ENCODE data around the gene KATNAL2. TPM values are rescaled to one million over a fixed set of nuclear protein-coding genes. Genes with fewer than 3 reads are reported as not detected.

KATNAL2 gene
- total and polyA plus RNA-seq, 9 donors = 0.78 to 5.1 (median 2.8) TPM

GRCh38 chr18:47036298-47036874, 119.0 kb downstream of the KATNAL2 start:
- Histone ChIP-seq H3K27me3 (no peaks in the 10 kb centered on the region), H3K9me3 (no peaks in the 10 kb centered on the region), H3K4me3 (no peak overlapping the region), H3K4me1 (ENCODE audit: insufficient read depth) (no peaks in the 10 kb centered on the region), H3K27ac (no peak overlapping the region), H3K36me3 (no peaks in the 10 kb centered on the region)
- TF ChIP-seq CTCF (IDR thresholded peaks at IDR 0.05) = no peak
- no peak for TF ChIP-seq POLR2A (IDR thresholded peaks at IDR 0.05)
- TF ChIP-seq EP300 (IDR thresholded peaks at IDR 0.05) = no peak
- intact Hi-C loops (cut with DNase I) = no loop called here
- WGBS, 3 donors = 77 to 83% (median 79%) methylated on average over 2 of the region's 2 CpGs
- DNase-seq = no peak

- intact Hi-C loops (cut with DNase I) = no loop called here
- 89 to 93% (median 93%) methylated on average over 3 of the region's 3 CpGs for WGBS, 3 donors
These were observed 119.7 kb downstream of the KATNAL2 start for GRCh38 chr18:47036927-47037578.

GRCh38 chr18:47040982-47041381, 123.6 kb downstream of the KATNAL2 start:
- intact Hi-C loops (cut with DNase I) = no loop called here
- Histone ChIP-seq H3K4me1 (ENCODE audit: insufficient read depth) (no peaks in the 10 kb centered on the region), H3K27me3 (no peaks in the 10 kb centered on the region), H3K36me3 (no peaks in the 10 kb centered on the region), H3K27ac (no peak overlapping the region), H3K9me3 (no peaks in the 10 kb centered on the region), H3K4me3 (no peak overlapping the region)
- 75 to 96% (median 93%) methylated on average over 6 of the region's 6 CpGs for WGBS, 3 donors
- DNase-seq = no peak
- TF ChIP-seq POLR2A (IDR thresholded peaks at IDR 0.05) (no peak), CTCF (IDR thresholded peaks at IDR 0.05) (no peak), EP300 (IDR thresholded peaks at IDR 0.05) (no peak)

More at GRCh38 chr18:47036927-47037578, 119.7 kb downstream of the KATNAL2 start:
- H3K36me3 ChIP-seq = no peaks in the 10 kb centered on the region
- no peak for TF ChIP-seq EP300 (IDR thresholded peaks at IDR 0.05)
- no peak for TF ChIP-seq CTCF (IDR thresholded peaks at IDR 0.05)
- no peak for TF ChIP-seq POLR2A (IDR thresholded peaks at IDR 0.05)
- H3K4me1 ChIP-seq (ENCODE audit: insufficient read depth) = no peaks in the 10 kb centered on the region
- no peak overlapping the region for H3K4me3 ChIP-seq
- H3K27me3 ChIP-seq = no peaks in the 10 kb centered on the region
- H3K9me3 ChIP-seq = no peaks in the 10 kb centered on the region
- DNase-seq = no peak
- no peak overlapping the region for H3K27ac ChIP-seq

GRCh38 chr18:47050468-47050867, 133.1 kb downstream of the KATNAL2 start:
- Histone ChIP-seq H3K9me3 (no peaks in the 10 kb centered on the region), H3K4me3 (no peak overlapping the region), H3K36me3 (no peaks in the 10 kb centered on the region), H3K27ac (no peak overlapping the region), H3K27me3 (no peaks in the 10 kb centered on the region), H3K4me1 (ENCODE audit: insufficient read depth) (no peaks in the 10 kb centered on the region)
- WGBS, 3 donors = 31 to 36% (median 33%) methylated on average over 7 of the region's 7 CpGs
- intact Hi-C loops (cut with DNase I) = no loop called here
- no peak for DNase-seq
- no peak for TF ChIP-seq POLR2A (IDR thresholded peaks at IDR 0.05)
- TF ChIP-seq CTCF (IDR thresholded peaks at IDR 0.05) = peak in 1 of 3 donors; percentile 24
- TF ChIP-seq EP300 (IDR thresholded peaks at IDR 0.05) = no peak
